Activated B cell treated with CpG ODN at 0.5 μM for 24 hours (primary cell): ENCODE data around the gene FBXW4. TPM values are rescaled to one million over a fixed set of nuclear protein-coding genes. Genes with fewer than 3 reads are reported as not detected.

ENCODE experiments used
- ATAC-seq: fragments of 200-7000 bp; cut with Tn5 transposase; one replicate; pipeline ENCODE4 v1.10.0; 2021; ENCODE audit warnings: low read depth, mild to moderate bottlenecking, moderate library complexity
- CTCF ChIA-PET: fragments of 350-600 bp; sonication (Branson Sonifier 250); formaldehyde crosslinking; loops from one replicate; lab custom pipeline; 2021; ENCODE audit warnings: antibody characterized with exemption; lab: Charles Lee
- POLR2A ChIA-PET: fragments of 350-600 bp; sonication (Branson Sonifier 250); formaldehyde crosslinking; loops from one replicate; lab custom pipeline; 2021; ENCODE audit warnings: antibody characterized with exemption; lab: Charles Lee
- DNase-seq: peaks from one replicate; pipeline ENCODE4 v3.0.0; 2022
- H3K27ac Mint-ChIP-seq: one replicate; pipeline ENCODE4 v1.8.0; 2020; ENCODE audit warnings: mixed read lengths
- H3K27me3 Mint-ChIP-seq: one replicate; pipeline ENCODE4 v1.8.0; 2021; ENCODE audit warnings: mixed read lengths
- H3K36me3 Mint-ChIP-seq: one replicate; pipeline ENCODE4 v1.8.0; 2021; ENCODE audit warnings: low read depth, mixed read lengths
- H3K4me1 Mint-ChIP-seq: one replicate; pipeline ENCODE4 v1.8.0; 2021; ENCODE audit warnings: mixed read lengths
- H3K4me3 Mint-ChIP-seq: one replicate; pipeline ENCODE4 v1.8.0; 2020; ENCODE audit warnings: mild to moderate bottlenecking, mixed read lengths
- H3K9me3 Mint-ChIP-seq: one replicate; pipeline ENCODE4 v1.8.0; 2020; ENCODE audit warnings: mixed read lengths
- intact Hi-C: fragments of 100-400 bp; cut with micrococcal nuclease; formaldehyde crosslinking; loops from one replicate; pipeline ENCODE4 v1.15.1; 2024
- total RNA-seq: library from RNA; stranded (reverse); gene quantifications from 2 replicates; pipeline ENCODE4 v1.2.3, GENCODE V29; 2022
- TF ChIP-seq, protein P1 (sequence below): fragments of 200-600 bp; IDR thresholded peaks from one replicate; pipeline ENCODE4 v1.8.0; 2022; ENCODE audit warnings: antibody characterized with exemption, mild to moderate bottlenecking

FBXW4 gene
- total RNA-seq, 1 donor from 2014 or later = 74.2 TPM

DNA sequence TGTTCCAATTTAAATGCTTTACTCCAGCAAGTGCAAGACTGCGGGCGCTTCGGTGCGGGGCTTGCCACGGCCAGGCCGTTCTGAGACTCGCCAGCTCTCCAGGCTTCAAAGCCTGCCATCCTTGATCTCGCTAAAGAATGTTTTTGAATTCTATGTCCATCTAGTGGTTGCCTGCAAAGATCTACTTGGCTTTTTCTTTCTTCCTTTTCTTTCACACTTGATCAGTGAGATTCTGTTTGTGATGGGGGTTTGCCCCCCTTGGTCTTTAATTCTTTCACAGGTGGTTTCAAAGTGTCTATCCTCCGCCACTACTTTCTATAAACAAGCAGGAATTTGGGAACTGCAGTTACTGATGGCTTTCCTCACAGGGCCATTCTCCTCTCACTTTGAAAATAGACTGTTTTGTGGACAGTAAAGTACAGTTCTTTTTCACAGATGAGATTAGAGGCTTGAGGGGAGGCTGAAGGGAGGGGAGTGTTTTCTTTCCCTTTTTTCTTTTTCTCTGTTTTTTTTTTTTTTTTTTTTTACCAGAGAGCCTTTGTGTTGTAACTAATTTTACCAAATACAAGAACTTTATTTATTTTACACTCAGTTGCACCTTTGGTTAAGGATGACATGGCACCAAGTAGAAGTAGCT lies 15.2 kb upstream of the FBXW4 start:
- H3K9me3 Mint-ChIP-seq = no peaks in the 10 kb centered on the region
- CTCF ChIA-PET = no interaction called here
- H3K4me1 Mint-ChIP-seq = no peaks in the 10 kb centered on the region
- TF ChIP-seq, protein P1, sequence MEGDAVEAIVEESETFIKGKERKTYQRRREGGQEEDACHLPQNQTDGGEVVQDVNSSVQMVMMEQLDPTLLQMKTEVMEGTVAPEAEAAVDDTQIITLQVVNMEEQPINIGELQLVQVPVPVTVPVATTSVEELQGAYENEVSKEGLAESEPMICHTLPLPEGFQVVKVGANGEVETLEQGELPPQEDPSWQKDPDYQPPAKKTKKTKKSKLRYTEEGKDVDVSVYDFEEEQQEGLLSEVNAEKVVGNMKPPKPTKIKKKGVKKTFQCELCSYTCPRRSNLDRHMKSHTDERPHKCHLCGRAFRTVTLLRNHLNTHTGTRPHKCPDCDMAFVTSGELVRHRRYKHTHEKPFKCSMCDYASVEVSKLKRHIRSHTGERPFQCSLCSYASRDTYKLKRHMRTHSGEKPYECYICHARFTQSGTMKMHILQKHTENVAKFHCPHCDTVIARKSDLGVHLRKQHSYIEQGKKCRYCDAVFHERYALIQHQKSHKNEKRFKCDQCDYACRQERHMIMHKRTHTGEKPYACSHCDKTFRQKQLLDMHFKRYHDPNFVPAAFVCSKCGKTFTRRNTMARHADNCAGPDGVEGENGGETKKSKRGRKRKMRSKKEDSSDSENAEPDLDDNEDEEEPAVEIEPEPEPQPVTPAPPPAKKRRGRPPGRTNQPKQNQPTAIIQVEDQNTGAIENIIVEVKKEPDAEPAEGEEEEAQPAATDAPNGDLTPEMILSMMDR = no peak
- POLR2A ChIA-PET = interaction anchor here (0.5 kb wide), 1 partner anchor 270 kb away, joined by 5 read pairs; no protein-coding TSS in a partner anchor
- peaks cover 15% of the 10 kb centered on the region for H3K27me3 Mint-ChIP-seq
- no peaks in the 10 kb centered on the region for H3K36me3 Mint-ChIP-seq
- ATAC-seq = no peak
- H3K4me3 Mint-ChIP-seq = no peak overlapping the region
- H3K27ac Mint-ChIP-seq = no peak overlapping the region
- intact Hi-C loops = no loop called here
- DNase-seq = no peak

- ChIA-PET CTCF (no interaction called here), POLR2A (no interaction called here)
- Mint-ChIP-seq H3K27me3 (peaks cover 17% of the 10 kb centered on the region), H3K36me3 (no peaks in the 10 kb centered on the region), H3K9me3 (no peaks in the 10 kb centered on the region), H3K4me1 (no peaks in the 10 kb centered on the region), H3K27ac (no peak overlapping the region), H3K4me3 (no peak overlapping the region)
- DNase-seq (no peak), ATAC-seq (no peak)
- intact Hi-C loops = no loop called here
- TF ChIP-seq, protein P1 = no peak
Observed at GRCh38 chr10:101709359-101710058, 14.5 kb upstream of the FBXW4 start.

DNA sequence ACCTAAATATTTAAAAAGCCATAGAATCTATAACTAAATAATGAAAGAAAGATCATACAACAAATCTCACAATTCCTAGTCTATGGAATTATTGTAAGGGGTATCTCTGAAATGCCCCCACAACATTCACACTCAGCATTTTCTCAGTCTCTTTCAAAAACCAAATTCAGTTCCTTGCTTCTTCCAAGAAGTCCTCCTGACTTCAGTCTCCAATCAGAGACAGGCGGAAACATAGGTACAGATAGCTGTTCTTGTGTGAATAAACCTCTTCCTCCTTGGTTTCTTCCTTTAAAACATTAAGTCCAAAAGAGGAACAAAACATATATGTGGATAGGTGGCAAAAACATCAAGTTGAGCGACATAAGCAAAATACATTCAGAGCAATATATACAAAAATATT lies 13.9 kb upstream of the FBXW4 start:
- intact Hi-C loops = no loop called here
- DNase-seq (no peak), ATAC-seq (no peak)
- ChIA-PET CTCF (no interaction called here), POLR2A (no interaction called here)
- Mint-ChIP-seq H3K4me1 (no peaks in the 10 kb centered on the region), H3K36me3 (no peaks in the 10 kb centered on the region), H3K27ac (no peak overlapping the region), H3K27me3 (peaks cover 20% of the 10 kb centered on the region), H3K9me3 (no peaks in the 10 kb centered on the region), H3K4me3 (no peak overlapping the region)
- TF ChIP-seq, protein P1 = no peak

GRCh38 chr10:101708073-101708472 lies 13.1 kb upstream of the FBXW4 start:
- intact Hi-C loops = no loop called here
- ChIA-PET CTCF (no interaction called here), POLR2A (no interaction called here)
- H3K4me1 Mint-ChIP-seq = no peaks in the 10 kb centered on the region
- ATAC-seq = no peak
- peaks cover 20% of the 10 kb centered on the region for H3K27me3 Mint-ChIP-seq
- H3K9me3 Mint-ChIP-seq = no peaks in the 10 kb centered on the region
- TF ChIP-seq, protein P1 = no peak
- no peak overlapping the region for H3K4me3 Mint-ChIP-seq
- H3K36me3 Mint-ChIP-seq = no peaks in the 10 kb centered on the region
- DNase-seq = no peak
- H3K27ac Mint-ChIP-seq = no peak overlapping the region

GRCh38 chr10:101704331-101704730 lies 9.4 kb upstream of the FBXW4 start:
- peaks cover 14% of the 10 kb centered on the region for H3K27me3 Mint-ChIP-seq
- DNase-seq (no peak), ATAC-seq (no peak)
- H3K4me3 Mint-ChIP-seq = no peak overlapping the region
- peaks cover 5% of the 10 kb centered on the region for H3K36me3 Mint-ChIP-seq
- no peaks in the 10 kb centered on the region for H3K9me3 Mint-ChIP-seq
- no peaks in the 10 kb centered on the region for H3K4me1 Mint-ChIP-seq
- intact Hi-C loops = no loop called here
- ChIA-PET CTCF (no interaction called here), POLR2A (no interaction called here)
- no peak overlapping the region for H3K27ac Mint-ChIP-seq
- TF ChIP-seq, protein P1 = no peak
